Muscle of arm (tissue), 12 donors: ENCODE results near the gene ZNF431. TPM values are rescaled to one million over a fixed set of nuclear protein-coding genes. Genes with fewer than 3 reads are reported as not detected.
"Not testable (repeated sequence)": the region's sequence is repeated elsewhere in the genome, so short reads cannot be mapped to it uniquely, and the experiment has no call there.

ENCODE experiments used
- DNase-seq: peaks from one replicate; pipeline ENCODE4 v3.0.0-alpha.2; 2013
- polyA plus RNA-seq, 12 donors: library from polyadenylated mRNA; unstranded; fragments of 120-200 nt; gene quantifications; one replicate each; pipeline ENCODE4 v1.2.1, GENCODE V29; 2013; ENCODE audit not compliant: insufficient read length in 12 of 12

Gene ZNF431
- polyA plus RNA-seq, 12 donors, result 14.8 to 43.2 (median 25.8) TPM; not detected in 1

- DNase-seq, result no peak
Observed at GRCh38 chr19:21143428-21143827, 1.6 kb downstream of the ZNF431 start.

- DNase-seq, result no peak
Observed at GRCh38 chr19:21143854-21144253, 2.0 kb downstream of the ZNF431 start.

GRCh38 chr19:21147540-21147939 lies 5.7 kb downstream of the ZNF431 start:
- no peak for DNase-seq

GRCh38 chr19:21148681-21149080 lies 6.8 kb downstream of the ZNF431 start:
- no peak for DNase-seq

GRCh38 chr19:21149877-21150276 lies 8.0 kb downstream of the ZNF431 start:
- DNase-seq, result no peak

GRCh38 chr19:21151460-21151859 lies 9.6 kb downstream of the ZNF431 start:
- DNase-seq, result no peak

- DNase-seq, result no peak
Observed at GRCh38 chr19:21158523-21159135, 16.8 kb downstream of the ZNF431 start.

GRCh38 chr19:21164541-21164940 lies 22.7 kb downstream of the ZNF431 start:
- DNase-seq, result no peak

GRCh38 chr19:21166436-21166835 lies 24.6 kb downstream of the ZNF431 start:
- no peak for DNase-seq

GRCh38 chr19:21197590-21198295 lies 55.9 kb downstream of the ZNF431 start:
- DNase-seq, result no peak

GRCh38 chr19:21202865-21203494 lies 61.1 kb downstream of the ZNF431 start:
- DNase-seq, result peak; percentile 11

- no peak for DNase-seq
Observed at GRCh38 chr19:21210037-21210621, 68.3 kb downstream of the ZNF431 start.

GRCh38 chr19:21221693-21222092 lies 79.9 kb downstream of the ZNF431 start:
- no peak for DNase-seq

- DNase-seq, result not testable (repeated sequence)
Observed at GRCh38 chr19:21229938-21230337, 88.1 kb downstream of the ZNF431 start.

- DNase-seq, result no peak
Observed at GRCh38 chr19:21233691-21234090, 91.9 kb downstream of the ZNF431 start.

GRCh38 chr19:21236751-21237150 lies 94.9 kb downstream of the ZNF431 start:
- not testable (repeated sequence) for DNase-seq

- no peak for DNase-seq
Observed at GRCh38 chr19:21238670-21239069, 96.8 kb downstream of the ZNF431 start.

Other genes starting within 250 kb of the ZNF431 start
- 10 to 100 TPM in 8 of 12 donors, 1 to 10 TPM in 2, not detected in 2; 7.6 to 18.2 (median 12.2) TPM for gene ZNF85, start 218.8 kb upstream of the ZNF431 start, polyA plus RNA-seq
- 10 to 100 TPM in 3 of 12 donors, 1 to 10 TPM in 8, not detected in 1; 4.4 to 10.7 (median 7.8) TPM for gene ZNF430, start 121.4 kb upstream of the ZNF431 start, polyA plus RNA-seq
- gene ZNF714, start 59.8 kb upstream of the ZNF431 start, polyA plus RNA-seq, result 10 to 100 TPM in 5 of 12 donors, 1 to 10 TPM in 6, not detected in 1; 5.7 to 17.0 (median 9.3) TPM
- 10 to 100 TPM in 7 of 12 donors, 1 to 10 TPM in 4, not detected in 1; 8.3 to 17.7 (median 11.8) TPM for gene ZNF708, start 187.4 kb downstream of the ZNF431 start, polyA plus RNA-seq
- gene ZNF738, start 217.0 kb downstream of the ZNF431 start, polyA plus RNA-seq, result 10 to 100 TPM in 11 of 12 donors, not detected in 1; 14.9 to 32.3 (median 20.7) TPM